ENCODE data around the gene VRTN. TPM values are rescaled to one million over a fixed set of nuclear protein-coding genes. Genes with fewer than 3 reads are reported as not detected.

Gene VRTN
- total RNA-seq, 1 experiment from 2014 or later = 104 TPM

DNA sequence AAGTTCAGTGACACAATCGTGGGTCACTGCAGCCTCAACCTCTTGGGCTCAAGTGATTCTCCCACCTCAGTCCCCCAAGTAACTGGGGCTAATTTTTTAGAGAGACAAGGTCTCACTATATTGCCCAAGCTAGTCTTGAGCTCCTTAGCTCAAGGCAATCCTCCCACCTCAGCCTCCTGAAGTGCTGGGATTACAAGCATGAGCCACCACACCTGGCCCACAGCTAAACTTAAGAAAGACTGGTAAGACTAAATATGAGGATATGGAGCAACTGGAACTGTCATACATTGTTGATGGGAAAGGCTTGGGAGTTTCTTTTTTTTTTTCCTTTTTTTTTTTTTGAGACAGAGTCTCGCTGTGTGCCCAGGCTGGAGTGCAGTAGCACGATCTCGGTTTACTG, 34.0 kb downstream of the VRTN start:
- Histone ChIP-seq H3K79me1 (ENCODE audit: insufficient read depth, low read depth, low read length, poor library complexity, severe bottlenecking) (no peaks in the 10 kb centered on the region), H3K4ac (ENCODE audit: low read depth, low read length) (no peak overlapping the region), H2AFZ (ENCODE audit: low read length) (no peak overlapping the region), H4K20me1 (ENCODE audit: control insufficient read depth, insufficient read depth, insufficient read length) (no peaks in the 10 kb centered on the region), H3T11ph (ENCODE audit: low read length) (no peak overlapping the region), H3K18ac (ENCODE audit: insufficient read length, low read depth, low read length) (no peak overlapping the region), H3K79me2 (ENCODE audit: insufficient read depth, low read length) (no peaks in the 10 kb centered on the region), H3K27me3 (ENCODE audit: insufficient read depth, low read length) (no peaks in the 10 kb centered on the region), H3K23me2 (ENCODE audit: insufficient read length, low read depth, low read length, poor library complexity, severe bottlenecking) (no peaks in the 10 kb centered on the region), H4K5ac (ENCODE audit: insufficient read length, low read depth, low read length) (no peak overlapping the region), H2BK5ac (ENCODE audit: insufficient read length, low read length) (no peak overlapping the region), H3K14ac (ENCODE audit: insufficient read depth, low read length) (no peak overlapping the region), H2AK5ac (ENCODE audit: insufficient read length, low read length) (no peak overlapping the region), H4K8ac (replicated peaks; ENCODE audit: insufficient read length, low read depth, low read length) (no peak overlapping the region), H3K4me2 (ENCODE audit: insufficient read depth, insufficient read length, low read length) (no peak overlapping the region), H2BK15ac (ENCODE audit: low read depth, low read length) (no peak overlapping the region), H3K4me1 (ENCODE audit: insufficient read depth, low read length) (no peaks in the 10 kb centered on the region), H3K27ac (ENCODE audit: insufficient read length, low read depth, low read length) (no peak overlapping the region), H4K91ac (ENCODE audit: insufficient read length, low read depth, low read length) (no peak overlapping the region), H3K23ac (ENCODE audit: insufficient read length, low read depth, low read length) (no peak overlapping the region), H2BK12ac (ENCODE audit: insufficient read length, low read depth, low read length) (no peak overlapping the region), H3K56ac (ENCODE audit: insufficient read length, low read depth, low read length) (no peak overlapping the region), H3K9me3 (ENCODE audit: control insufficient read depth, low read depth, low read length) (no peaks in the 10 kb centered on the region), H2BK20ac (ENCODE audit: low read depth, low read length, poor library complexity, severe bottlenecking) (no peak overlapping the region), H2BK120ac (ENCODE audit: low read depth, low read length, poor library complexity, severe bottlenecking) (no peak overlapping the region), H3K9ac (ENCODE audit: extremely low read depth, insufficient read length, low read length) (no peak overlapping the region)
- no peak for DNase-seq
- no peaks in the 10 kb centered on the region for H3K9me3 Mint-ChIP-seq
- H3K36me3 Mint-ChIP-seq (ENCODE audit: insufficient read depth in 1 of 3, low read depth in 3 of 3) = no peaks in the 10 kb centered on the region
- H3K4me1 Mint-ChIP-seq = peaks cover 3% of the 10 kb centered on the region in 2 experiments; a peak in 2 of 4 replicates
- H3K4me3 Mint-ChIP-seq = no peak overlapping the region
- H3K27me3 Mint-ChIP-seq (ENCODE audit: low read depth) = peaks cover 2% of the 10 kb centered on the region; the same call in 1 of the 2 replicates
- no CpG with 5 or more reads among the region's 4 CpGs for WGBS (ENCODE audit: extremely low coverage, insufficient read length, low lambda C conversion rate)
- TF ChIP-seq CTCF (conservative IDR thresholded peaks at IDR 0.05) = no peak
- no peak overlapping the region for H3K27ac Mint-ChIP-seq
